ENCODE measurements around the gene FGF14. TPM values are rescaled to one million over a fixed set of nuclear protein-coding genes. Genes with fewer than 3 reads are reported as not detected.

The FGF14 gene
- total RNA-seq, 3 donors from 2014 or later (not counting 1 experiment from before 2014, with no cell fraction given): not detected

- H3K27me3 ChIP-seq (ENCODE audit: control insufficient read depth, insufficient read depth, low read length): no peaks in the 10 kb centered on the region
- no peaks in the 10 kb centered on the region for H3K4me1 Mint-ChIP-seq
- H3K9me3 Mint-ChIP-seq: peaks cover 2 to 6% of the 10 kb centered on the region in 2 donors
- intact Hi-C loops (cut with micrococcal nuclease): no loop called here
- ATAC-seq: no peak
- H3K36me3 Mint-ChIP-seq: peaks cover 7% of the 10 kb centered on the region
- H3K27me3 Mint-ChIP-seq (ENCODE audit: low read depth in 2 of 2): peaks cover 0 to 4% of the 10 kb centered on the region in 2 donors
- DNase-seq: no peak
- H3K27ac ChIP-seq (ENCODE audit: low read length): no peak overlapping the region
- H3K4me3 ChIP-seq (ENCODE audit: low read length): no peak overlapping the region
- no peaks in the 10 kb centered on the region for H3K9me3 ChIP-seq (ENCODE audit: control insufficient read depth, insufficient read depth, low read length)
- H3K27ac Mint-ChIP-seq: no peak overlapping the region
- H3K36me3 ChIP-seq (ENCODE audit: control insufficient read depth, insufficient read depth, low read length): no peaks in the 10 kb centered on the region
- 57% methylated on average over 1 of the region's 2 CpGs for WGBS (ENCODE audit: insufficient coverage)
- no peaks in the 10 kb centered on the region for H3K4me1 ChIP-seq (ENCODE audit: control insufficient read depth, insufficient read depth, low read length)
- TF ChIP-seq CTCF (IDR thresholded peaks at IDR 0.05): no peak
- no peak overlapping the region for H3K4me3 Mint-ChIP-seq
Measured at GRCh38 chr13:102422690-102423089, 20.8 kb upstream of the FGF14 start.

- Histone ChIP-seq H3K36me3 (ENCODE audit: control insufficient read depth, insufficient read depth, low read length) (no peaks in the 10 kb centered on the region), H3K27ac (ENCODE audit: low read length) (no peak overlapping the region), H3K4me1 (ENCODE audit: control insufficient read depth, insufficient read depth, low read length) (peaks cover 6% of the 10 kb centered on the region), H3K27me3 (ENCODE audit: control insufficient read depth, insufficient read depth, low read length) (peaks cover 22% of the 10 kb centered on the region), H3K9me3 (ENCODE audit: control insufficient read depth, insufficient read depth, low read length) (no peaks in the 10 kb centered on the region), H3K4me3 (ENCODE audit: low read length) (no peak overlapping the region)
- peaks cover 5 to 6% of the 10 kb centered on the region in 2 donors for H3K4me1 Mint-ChIP-seq
- TF ChIP-seq CTCF (IDR thresholded peaks at IDR 0.05): no peak
- peaks cover 6% of the 10 kb centered on the region for H3K36me3 Mint-ChIP-seq
- H3K27me3 Mint-ChIP-seq (ENCODE audit: low read depth in 2 of 2): peaks cover 42 to 74% of the 10 kb centered on the region in 2 donors
- DNase-seq: peak in 1 of 2 donors; percentile 17
- H3K27ac Mint-ChIP-seq: no peak overlapping the region
- intact Hi-C loops (cut with micrococcal nuclease): no loop called here
- ATAC-seq: no peak
- 86% methylated on average over 2 of the region's 3 CpGs for WGBS (ENCODE audit: insufficient coverage)
- no peak overlapping the region for H3K4me3 Mint-ChIP-seq
- H3K9me3 Mint-ChIP-seq: no peaks in the 10 kb centered on the region
Measured at GRCh38 chr13:102405499-102406100, 3.8 kb upstream of the FGF14 start.

GRCh38 chr13:102402290-102402689, 442 bp upstream of the FGF14 start:
- no peaks in the 10 kb centered on the region for H3K9me3 Mint-ChIP-seq
- DNase-seq (peak in 1 of 2 donors; percentile 57), ATAC-seq (peak in 2 of 3 donors; percentile 37 to 58)
- H3K4me1 ChIP-seq (ENCODE audit: control insufficient read depth, insufficient read depth, low read length): peaks cover 16% of the 10 kb centered on the region
- H3K36me3 Mint-ChIP-seq: peaks cover 6% of the 10 kb centered on the region
- H3K9me3 ChIP-seq (ENCODE audit: control insufficient read depth, insufficient read depth, low read length): no peaks in the 10 kb centered on the region
- no peaks in the 10 kb centered on the region for H3K36me3 ChIP-seq (ENCODE audit: control insufficient read depth, insufficient read depth, low read length)
- intact Hi-C loops (cut with micrococcal nuclease): no loop called here
- H3K27ac Mint-ChIP-seq: no peak overlapping the region
- no peak overlapping the region for H3K27ac ChIP-seq (ENCODE audit: low read length)
- H3K27me3 Mint-ChIP-seq (ENCODE audit: low read depth in 2 of 2): peaks cover 43 to 77% of the 10 kb centered on the region in 2 donors
- no peak for TF ChIP-seq CTCF (IDR thresholded peaks at IDR 0.05)
- H3K4me3 ChIP-seq (ENCODE audit: low read length): no peak overlapping the region
- H3K4me1 Mint-ChIP-seq: peaks cover 6 to 18% of the 10 kb centered on the region in 2 donors
- 9% methylated on average over 11 of the region's 14 CpGs for WGBS (ENCODE audit: insufficient coverage)
- H3K27me3 ChIP-seq (ENCODE audit: control insufficient read depth, insufficient read depth, low read length): peaks cover 37% of the 10 kb centered on the region
- no peak overlapping the region for H3K4me3 Mint-ChIP-seq

GRCh38 chr13:102401265-102401664, 583 bp downstream of the FGF14 start:
- intact Hi-C loops (cut with micrococcal nuclease): no loop called here
- Histone ChIP-seq H3K4me3 (ENCODE audit: low read length) (no peak overlapping the region), H3K9me3 (ENCODE audit: control insufficient read depth, insufficient read depth, low read length) (no peaks in the 10 kb centered on the region), H3K27me3 (ENCODE audit: control insufficient read depth, insufficient read depth, low read length) (peaks cover 40% of the 10 kb centered on the region), H3K36me3 (ENCODE audit: control insufficient read depth, insufficient read depth, low read length) (no peaks in the 10 kb centered on the region), H3K4me1 (ENCODE audit: control insufficient read depth, insufficient read depth, low read length) (peaks cover 16% of the 10 kb centered on the region), H3K27ac (ENCODE audit: low read length) (no peak overlapping the region)
- DNase-seq: peak in 1 of 2 donors; percentile 22
- Mint-ChIP-seq H3K27me3 (ENCODE audit: low read depth in 2 of 2) (peaks cover 40 to 72% of the 10 kb centered on the region in 2 donors), H3K4me3 (peak overlapping the region; percentile 40), H3K36me3 (peaks cover 6% of the 10 kb centered on the region), H3K9me3 (no peaks in the 10 kb centered on the region), H3K27ac (no peak overlapping the region), H3K4me1 (peaks cover 6 to 18% of the 10 kb centered on the region in 2 donors)
- WGBS (ENCODE audit: insufficient coverage): 15% methylated on average over 7 of the region's 7 CpGs
- no peak for ATAC-seq
- no peak for TF ChIP-seq CTCF (IDR thresholded peaks at IDR 0.05)

Data from natural killer cell (primary cell).